Neural cell (in vitro differentiated cells): ENCODE measurements around the gene HSPBAP1.

Source experiments
- POLR2AphosphoS5 ChIP-seq: IDR thresholded peaks from 2 replicates; pipeline ENCODE4 v1.6.1; 2012
- RAD21 ChIP-seq: fragments of 450-650 bp; conservative IDR thresholded peaks from 2 replicates; pipeline ENCODE4 v1.6.1; 2014; ENCODE audit warnings: antibody characterized with exemption, mild to moderate bottlenecking, moderate library complexity
- TF ChIP-seq, protein P1 (sequence below): fragments of 450-650 bp; IDR thresholded peaks from 2 replicates; pipeline ENCODE4 v1.5.1; 2014; ENCODE audit warnings: antibody characterized with exemption, mild to moderate bottlenecking, moderate library complexity; ENCODE audit not compliant: poor library complexity, severe bottlenecking

- no peak for TF ChIP-seq RAD21
- TF ChIP-seq POLR2AphosphoS5 = no peak
- TF ChIP-seq, protein P1, sequence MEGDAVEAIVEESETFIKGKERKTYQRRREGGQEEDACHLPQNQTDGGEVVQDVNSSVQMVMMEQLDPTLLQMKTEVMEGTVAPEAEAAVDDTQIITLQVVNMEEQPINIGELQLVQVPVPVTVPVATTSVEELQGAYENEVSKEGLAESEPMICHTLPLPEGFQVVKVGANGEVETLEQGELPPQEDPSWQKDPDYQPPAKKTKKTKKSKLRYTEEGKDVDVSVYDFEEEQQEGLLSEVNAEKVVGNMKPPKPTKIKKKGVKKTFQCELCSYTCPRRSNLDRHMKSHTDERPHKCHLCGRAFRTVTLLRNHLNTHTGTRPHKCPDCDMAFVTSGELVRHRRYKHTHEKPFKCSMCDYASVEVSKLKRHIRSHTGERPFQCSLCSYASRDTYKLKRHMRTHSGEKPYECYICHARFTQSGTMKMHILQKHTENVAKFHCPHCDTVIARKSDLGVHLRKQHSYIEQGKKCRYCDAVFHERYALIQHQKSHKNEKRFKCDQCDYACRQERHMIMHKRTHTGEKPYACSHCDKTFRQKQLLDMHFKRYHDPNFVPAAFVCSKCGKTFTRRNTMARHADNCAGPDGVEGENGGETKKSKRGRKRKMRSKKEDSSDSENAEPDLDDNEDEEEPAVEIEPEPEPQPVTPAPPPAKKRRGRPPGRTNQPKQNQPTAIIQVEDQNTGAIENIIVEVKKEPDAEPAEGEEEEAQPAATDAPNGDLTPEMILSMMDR = no peak
These were observed 34.6 kb downstream of the HSPBAP1 start for GRCh38 chr3:122758877-122759560.
